Measurements from ENCODE around the gene CTIF.

The CTIF gene

GRCh38 chr18:48896326-48896874 is 357.6 kb downstream of the CTIF start:
- TF ChIP-seq MAX (IDR thresholded peaks at IDR 0.05), result no peak
- no peak for TF ChIP-seq RAD21 (IDR thresholded peaks at IDR 0.05; ENCODE audit: low read depth)
- no peak for TF ChIP-seq CREB1 (IDR thresholded peaks at IDR 0.05; ENCODE audit: low read depth)
- no peak for TF ChIP-seq TCF12 (IDR thresholded peaks at IDR 0.05; ENCODE audit: low read depth)
- no peak for TF ChIP-seq TEAD4 (IDR thresholded peaks at IDR 0.05)
- no peak for TF ChIP-seq USF1 (IDR thresholded peaks at IDR 0.05)
- no peak for TF ChIP-seq NFIC (IDR thresholded peaks at IDR 0.05)
- TF ChIP-seq REST (IDR thresholded peaks at IDR 0.05; ENCODE audit: low read depth), result no peak
- TF ChIP-seq YY1 (IDR thresholded peaks at IDR 0.05; ENCODE audit: low read depth), result no peak
- TF ChIP-seq ZBTB7A (IDR thresholded peaks at IDR 0.05; ENCODE audit: low read depth), result no peak
- TF ChIP-seq CEBPB (IDR thresholded peaks at IDR 0.05), result no peak
- TF ChIP-seq EP300 (IDR thresholded peaks at IDR 0.05; ENCODE audit: borderline replicate concordance), result no peak
- TF ChIP-seq FOXM1 (IDR thresholded peaks at IDR 0.05; ENCODE audit: borderline replicate concordance, low read depth), result no peak
- no peak for TF ChIP-seq TAF1 (IDR thresholded peaks at IDR 0.05; ENCODE audit: low read depth)
- no peak for TF ChIP-seq EGR1 (IDR thresholded peaks at IDR 0.05)

- no peak for TF ChIP-seq EGR1 (IDR thresholded peaks at IDR 0.05)
- TF ChIP-seq MAX (IDR thresholded peaks at IDR 0.05), result no peak
Measured at GRCh38 chr18:48896875-48897511, 358.2 kb downstream of the CTIF start.

GRCh38 chr18:48897531-48897930 is 358.7 kb downstream of the CTIF start:
- TF ChIP-seq REST (IDR thresholded peaks at IDR 0.05; ENCODE audit: low read depth), result no peak
- TF ChIP-seq NFIC (IDR thresholded peaks at IDR 0.05), result no peak
- TF ChIP-seq YY1 (IDR thresholded peaks at IDR 0.05; ENCODE audit: low read depth), result no peak

GRCh38 chr18:48898521-48898920 is 359.7 kb downstream of the CTIF start:
- TF ChIP-seq CEBPB (IDR thresholded peaks at IDR 0.05) (no peak), REST (IDR thresholded peaks at IDR 0.05; ENCODE audit: low read depth) (no peak), RAD21 (IDR thresholded peaks at IDR 0.05; ENCODE audit: low read depth) (no peak), TAF1 (IDR thresholded peaks at IDR 0.05; ENCODE audit: low read depth) (no peak)

- TF ChIP-seq EP300 (IDR thresholded peaks at IDR 0.05; ENCODE audit: borderline replicate concordance) (no peak), EGR1 (IDR thresholded peaks at IDR 0.05) (no peak), ZBTB7A (IDR thresholded peaks at IDR 0.05; ENCODE audit: low read depth) (no peak), TEAD4 (IDR thresholded peaks at IDR 0.05) (no peak), MAX (IDR thresholded peaks at IDR 0.05) (no peak), CEBPB (IDR thresholded peaks at IDR 0.05) (no peak), RAD21 (IDR thresholded peaks at IDR 0.05; ENCODE audit: low read depth) (no peak), USF1 (IDR thresholded peaks at IDR 0.05) (no peak), REST (IDR thresholded peaks at IDR 0.05; ENCODE audit: low read depth) (no peak), YY1 (IDR thresholded peaks at IDR 0.05; ENCODE audit: low read depth) (no peak)
Measured at GRCh38 chr18:48899558-48900174, 360.8 kb downstream of the CTIF start.
